Right lobe of liver (tissue), 6 donors: ENCODE data around the gene WNK1. TPM values are rescaled to one million over a fixed set of nuclear protein-coding genes. Genes with fewer than 3 reads are reported as not detected.

Experiments
- ATAC-seq, 4 donors: fragments of 200-7000 bp; cut with Tn5 transposase; one replicate each; pipeline ENCODE4 v1.9.1; 2020; ENCODE audit warnings: mild to moderate bottlenecking in 4 of 4, moderate library complexity in 4 of 4
- DNase-seq, 3 donors: peaks; one replicate each; pipeline ENCODE4 v3.0.0-alpha.2; 2020
- H3K27ac ChIP-seq, 3 donors: fragments of 200-600 bp; one replicate each; pipeline ENCODE4 v1.8.0; 2022
- H3K27me3 ChIP-seq, 2 donors: fragments of 200-600 bp; one replicate each; pipeline ENCODE4 v1.8.0; 2022
- H3K36me3 ChIP-seq, 4 donors: fragments of 200-600 bp; sonication (generic) in 1 of 4; one replicate each; pipeline versions ENCODE4 v1.5.1 to v1.8.0; 2017 to 2022; ENCODE audit warnings: control low read depth in 1 of 4
- H3K4me1 ChIP-seq, 4 donors: fragments of 200-600 bp; sonication (generic) in 1 of 4; one replicate each; pipeline versions ENCODE4 v1.5.1 to v1.8.0; 2017 to 2022; ENCODE audit warnings: control low read depth in 1 of 4
- H3K4me3 ChIP-seq, 3 donors: fragments of 200-600 bp; one replicate each; pipeline ENCODE4 v1.8.0; 2022
- H3K9me3 ChIP-seq, 4 donors: fragments of 200-600 bp; sonication (generic) in 1 of 4; one replicate each; pipeline versions ENCODE4 v1.5.1 to v1.8.0; 2017 to 2022; ENCODE audit warnings: control low read depth in 1 of 4
- POLR2A ChIP-seq: fragments of 450-650 bp; IDR thresholded peaks from one replicate; pipeline ENCODE4 v1.6.1; 2017; ENCODE audit warnings: antibody characterized with exemption, mild to moderate bottlenecking
- WGBS: methylation state at CpG from one replicate; pipeline ENCODE4 v1.1.6; 2018; ENCODE audit warnings: low coverage, low lambda C conversion rate; ENCODE audit not compliant: insufficient coverage; ENCODE audit errors: missing lambda C conversion rate; 5-methylcytosine and 5-hydroxymethylcytosine counted together
- intact Hi-C, 2 donors: fragments of 100-400 bp; cut with DNase I; formaldehyde crosslinking; loops; one replicate each; pipeline versions ENCODE4 v1.11.2 to v1.14.1; 2022
- total RNA-seq, 6 experiments: library from RNA; depleted of rRNA in 2 of 6; stranded (reverse); fragments of >200 nt in 2 of 6; fragmentation: NEBNext Ultra II Directional in 3 of 6; extraction: Animal tissue kit (Norgen Biotek cat#: 25700) in 3 of 6; gene quantifications; one replicate each; pipeline versions ENCODE4 v1.1.0 to v1.2.4, GENCODE V29; 2016 to 2023
- TF ChIP-seq, protein P1 (sequence below), 4 donors: fragments of 200-600 bp in 3 of 4; fragments of 450-650 bp in 1 of 4; IDR thresholded peaks; one replicate each; pipeline versions ENCODE4 v1.5.1 to v1.8.0; 2016 to 2022; ENCODE audit warnings: antibody characterized with exemption in 4 of 4, mild to moderate bottlenecking in 2 of 4
- donor health status: DM: no; HTN: yes; CAD: no.
- donor health status: DM: no; HTN: no; CAD: no.
- donor health status: DM: no; HTN: no; CAD: no.
- donor health status: DM: no; HTN: yes; CAD: no.
- donor health status: DM: no; HTN: yes; CAD: no.

WNK1 gene
- total RNA-seq, 6 experiments from 2014 or later: 72.0 to 115 (median 93.1) TPM

DNA sequence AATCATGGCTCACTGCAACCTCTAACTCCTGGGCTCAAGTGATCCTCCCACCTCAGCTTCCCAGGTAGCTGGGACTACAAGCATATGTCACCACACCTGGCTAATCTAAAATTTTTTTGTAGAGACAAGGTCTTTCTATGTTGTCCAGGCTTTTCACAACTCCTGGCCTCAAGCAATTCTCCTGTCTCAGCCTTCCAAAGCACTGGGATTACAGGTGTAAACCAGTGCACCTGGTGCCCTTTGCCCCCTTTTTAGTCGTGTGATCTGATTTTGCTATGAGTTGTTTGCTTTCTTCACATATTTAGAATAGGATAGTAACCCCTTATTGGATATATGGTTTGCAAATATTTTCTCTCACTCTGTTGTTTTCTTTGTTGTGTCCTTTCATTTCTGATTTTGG lies 198.8 kb downstream of the WNK1 start:
- no peak for DNase-seq
- no peak overlapping the region for H3K4me3 ChIP-seq
- no peak for ATAC-seq
- peaks cover 0 to 10% (median 0%) of the 10 kb centered on the region in 4 donors for H3K4me1 ChIP-seq
- H3K36me3 ChIP-seq: no peaks in the 10 kb centered on the region
- 44% methylated on average over 1 of the region's 1 CpG for WGBS
- no peaks in the 10 kb centered on the region for H3K27me3 ChIP-seq
- TF ChIP-seq, protein P1, sequence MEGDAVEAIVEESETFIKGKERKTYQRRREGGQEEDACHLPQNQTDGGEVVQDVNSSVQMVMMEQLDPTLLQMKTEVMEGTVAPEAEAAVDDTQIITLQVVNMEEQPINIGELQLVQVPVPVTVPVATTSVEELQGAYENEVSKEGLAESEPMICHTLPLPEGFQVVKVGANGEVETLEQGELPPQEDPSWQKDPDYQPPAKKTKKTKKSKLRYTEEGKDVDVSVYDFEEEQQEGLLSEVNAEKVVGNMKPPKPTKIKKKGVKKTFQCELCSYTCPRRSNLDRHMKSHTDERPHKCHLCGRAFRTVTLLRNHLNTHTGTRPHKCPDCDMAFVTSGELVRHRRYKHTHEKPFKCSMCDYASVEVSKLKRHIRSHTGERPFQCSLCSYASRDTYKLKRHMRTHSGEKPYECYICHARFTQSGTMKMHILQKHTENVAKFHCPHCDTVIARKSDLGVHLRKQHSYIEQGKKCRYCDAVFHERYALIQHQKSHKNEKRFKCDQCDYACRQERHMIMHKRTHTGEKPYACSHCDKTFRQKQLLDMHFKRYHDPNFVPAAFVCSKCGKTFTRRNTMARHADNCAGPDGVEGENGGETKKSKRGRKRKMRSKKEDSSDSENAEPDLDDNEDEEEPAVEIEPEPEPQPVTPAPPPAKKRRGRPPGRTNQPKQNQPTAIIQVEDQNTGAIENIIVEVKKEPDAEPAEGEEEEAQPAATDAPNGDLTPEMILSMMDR (IDR thresholded peaks at IDR 0.05): no peak
- no peak for TF ChIP-seq POLR2A
- intact Hi-C loops: loop anchor here in 1 of 2 donors (5.0 kb wide), 1 partner anchor 384 kb away; no protein-coding TSS in a partner anchor
- no peak overlapping the region for H3K27ac ChIP-seq
- no peaks in the 10 kb centered on the region for H3K9me3 ChIP-seq

DNA sequence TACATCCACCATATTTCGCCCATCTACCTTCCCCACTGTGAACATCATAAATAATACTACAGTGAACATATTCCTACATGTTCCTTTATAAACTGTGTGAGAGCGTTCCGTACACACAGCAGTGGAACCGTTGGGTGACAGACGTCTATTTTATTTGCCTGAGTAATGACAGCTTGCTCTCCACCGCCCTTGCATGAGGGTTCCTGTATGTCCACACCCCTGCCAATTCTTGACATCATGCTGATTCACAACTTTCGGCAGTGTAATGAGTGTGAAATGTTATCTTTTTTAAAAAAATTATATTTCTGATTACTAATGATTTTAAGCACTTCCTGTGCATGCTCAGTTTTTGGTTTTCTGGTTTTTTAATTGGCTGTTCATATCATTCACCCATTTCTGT lies 201.4 kb downstream of the WNK1 start:
- intact Hi-C loops: loop anchor here in 1 of 2 donors (5.0 kb wide), 1 partner anchor 386 kb away; no protein-coding TSS in a partner anchor
- Histone ChIP-seq H3K4me3 (no peak overlapping the region), H3K27me3 (no peaks in the 10 kb centered on the region), H3K4me1 (peaks cover 0 to 1% (median 0%) of the 10 kb centered on the region in 4 donors), H3K36me3 (no peaks in the 10 kb centered on the region), H3K9me3 (no peaks in the 10 kb centered on the region), H3K27ac (no peak overlapping the region)
- 68% methylated on average over 7 of the region's 7 CpGs for WGBS
- no peak for ATAC-seq
- DNase-seq: no peak
- TF ChIP-seq, protein P1 (IDR thresholded peaks at IDR 0.05): no peak
- no peak for TF ChIP-seq POLR2A

DNA sequence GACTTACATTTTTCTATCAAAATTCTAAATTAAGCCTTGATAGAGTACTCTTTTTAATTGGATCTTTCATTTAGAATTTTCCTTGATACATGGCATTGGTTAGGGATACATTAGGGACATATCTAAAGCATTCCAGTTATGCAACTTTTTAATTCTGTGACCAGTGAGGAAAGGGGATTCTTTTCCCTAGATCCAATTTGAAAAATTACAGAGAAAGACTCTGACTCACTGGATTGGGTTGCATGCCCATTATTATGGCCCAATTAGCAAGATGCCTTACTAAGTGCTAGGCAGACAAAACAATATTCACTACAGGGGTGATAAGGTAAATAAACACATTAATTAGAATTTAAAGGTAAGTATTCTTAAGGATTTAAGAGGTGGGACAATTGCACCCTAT lies 202.4 kb downstream of the WNK1 start:
- intact Hi-C loops: loop anchor here in 1 of 2 donors (5.0 kb wide), 1 partner anchor 387 kb away; no protein-coding TSS in a partner anchor
- no peak for DNase-seq
- no peak for TF ChIP-seq POLR2A
- TF ChIP-seq, protein P1 (IDR thresholded peaks at IDR 0.05): no peak

DNA sequence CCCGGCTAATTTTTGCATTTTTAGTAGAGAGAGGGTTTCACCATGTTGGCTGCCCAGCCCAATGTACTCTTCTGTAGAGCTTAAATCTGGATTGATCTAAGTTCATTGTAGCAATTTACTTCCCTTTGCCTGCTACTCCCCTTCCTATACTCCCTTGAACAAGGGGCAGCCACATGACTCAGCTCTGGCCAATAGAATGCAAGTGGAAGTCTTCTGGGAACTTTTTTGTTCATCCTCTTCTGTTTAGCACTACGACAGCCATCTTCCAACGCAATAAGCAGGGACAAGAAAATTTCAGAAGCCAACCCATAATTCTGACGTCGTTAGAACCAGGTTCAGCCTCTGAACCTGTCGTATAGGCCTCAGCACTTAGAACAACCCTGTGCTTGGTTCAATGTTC lies 203.6 kb downstream of the WNK1 start:
- H3K27me3 ChIP-seq: no peaks in the 10 kb centered on the region
- H3K4me1 ChIP-seq: no peaks in the 10 kb centered on the region
- H3K9me3 ChIP-seq: no peaks in the 10 kb centered on the region
- H3K4me3 ChIP-seq: no peak overlapping the region
- H3K27ac ChIP-seq: no peak overlapping the region
- 84% methylated on average over 4 of the region's 6 CpGs for WGBS
- ATAC-seq: no peak
- DNase-seq: no peak
- intact Hi-C loops: no loop called here
- H3K36me3 ChIP-seq: no peaks in the 10 kb centered on the region
- TF ChIP-seq, protein P1 (IDR thresholded peaks at IDR 0.05): no peak
- no peak for TF ChIP-seq POLR2A

More for the DNA sequence above, 202.4 kb downstream of the WNK1 start:
- ATAC-seq: no peak
- no peaks in the 10 kb centered on the region for H3K9me3 ChIP-seq
- no peak overlapping the region for H3K4me3 ChIP-seq
- no peaks in the 10 kb centered on the region for H3K4me1 ChIP-seq
- H3K27me3 ChIP-seq: no peaks in the 10 kb centered on the region
- H3K36me3 ChIP-seq: no peaks in the 10 kb centered on the region
- H3K27ac ChIP-seq: no peak overlapping the region

DNA sequence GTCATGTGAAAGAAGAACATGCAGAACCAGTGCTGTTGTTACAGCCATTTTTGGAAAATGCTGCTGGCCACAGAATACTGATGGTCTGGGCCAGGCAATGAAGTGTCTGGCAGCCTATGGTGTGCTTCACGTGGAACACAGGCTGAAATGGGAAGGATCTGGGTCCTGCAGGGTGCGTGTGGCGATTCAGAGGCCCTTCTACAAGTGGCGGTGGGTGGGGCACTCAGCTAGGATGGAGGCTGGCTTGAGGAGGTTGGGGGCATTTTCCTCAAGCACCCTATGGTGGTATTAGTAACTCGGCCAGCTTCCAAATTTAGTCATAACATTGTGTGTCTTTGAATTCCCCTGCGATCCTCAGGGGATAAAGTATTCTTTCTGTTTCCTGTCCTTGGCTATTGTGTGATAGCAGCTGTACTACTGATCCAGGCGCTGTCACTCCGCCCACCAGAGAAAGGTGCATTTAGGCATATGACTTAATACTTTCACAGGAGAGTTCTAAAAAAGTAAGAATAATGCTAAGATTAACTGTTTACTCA lies 206.3 kb downstream of the WNK1 start:
- no peak for ATAC-seq
- intact Hi-C loops: no loop called here
- Histone ChIP-seq H3K9me3 (no peaks in the 10 kb centered on the region), H3K4me1 (no peaks in the 10 kb centered on the region), H3K36me3 (no peaks in the 10 kb centered on the region), H3K27ac (no peak overlapping the region), H3K27me3 (no peaks in the 10 kb centered on the region), H3K4me3 (no peak overlapping the region)
- DNase-seq: no peak
- no peak for TF ChIP-seq POLR2A
- TF ChIP-seq, protein P1 (IDR thresholded peaks at IDR 0.05): no peak
- WGBS: 47% methylated on average over 4 of the region's 8 CpGs
